HG03135 (cell line): ENCODE data around the gene ITGB3.
"Not testable (repeated sequence)": the region's sequence is repeated elsewhere in the genome, so short reads cannot be mapped to it uniquely, and the experiment has no call there.

Experiments
- ATAC-seq: cut with Tn5 transposase; IDR thresholded peaks from one replicate; pipeline ENCODE4 v1.9.1; 2021; ENCODE audit warnings: mild to moderate bottlenecking, moderate library complexity; ENCODE audit not compliant: unreplicated experiment

The ITGB3 gene

GRCh38 chr17:47253541-47254402, at the start of gene ITGB3:
ITGB3 (plus strand) TSS chr17:47253827; CDS start chr17:47253862, 35 bp downstream.
- peak; percentile 86 for ATAC-seq

GRCh38 chr17:47203984-47204721, 49.5 kb upstream of the ITGB3 start:
- ATAC-seq: no peak

GRCh38 chr17:47204722-47205418, 48.8 kb upstream of the ITGB3 start:
- peak; percentile 54 for ATAC-seq

- peak; percentile 47 for ATAC-seq
These were observed 48.1 kb upstream of the ITGB3 start for GRCh38 chr17:47205419-47205963.

GRCh38 chr17:47207143-47208067, 46.2 kb upstream of the ITGB3 start:
- no peak for ATAC-seq

- ATAC-seq: no peak
These were observed 44.7 kb upstream of the ITGB3 start, which contains the start of gene MYL4 for GRCh38 chr17:47208744-47209488. MYL4 (plus strand) TSS chr17:47209348; CDS start chr17:47209423, 75 bp downstream.

- no peak for ATAC-seq
These were observed 44.1 kb upstream of the ITGB3 start for GRCh38 chr17:47209499-47209898.

GRCh38 chr17:47210105-47210504, 43.5 kb upstream of the ITGB3 start:
- ATAC-seq: no peak

GRCh38 chr17:47210779-47211178, 42.8 kb upstream of the ITGB3 start:
- ATAC-seq: no peak

GRCh38 chr17:47212458-47212857, 41.2 kb upstream of the ITGB3 start:
- no peak for ATAC-seq

- no peak for ATAC-seq
These were observed 40.1 kb upstream of the ITGB3 start for GRCh38 chr17:47213540-47213939.

GRCh38 chr17:47214931-47215330, 38.7 kb upstream of the ITGB3 start:
- ATAC-seq: no peak

- not testable (repeated sequence) for ATAC-seq
These were observed 36.8 kb upstream of the ITGB3 start for GRCh38 chr17:47216821-47217220.

- ATAC-seq: not testable (repeated sequence)
These were observed 36.3 kb upstream of the ITGB3 start for GRCh38 chr17:47217279-47217678.

GRCh38 chr17:47218896-47219430, 34.7 kb upstream of the ITGB3 start:
- no peak for ATAC-seq

- no peak for ATAC-seq
These were observed 33.8 kb upstream of the ITGB3 start for GRCh38 chr17:47219621-47220475.

- ATAC-seq: no peak
These were observed 33.1 kb upstream of the ITGB3 start for GRCh38 chr17:47220531-47220999.

- no peak for ATAC-seq
These were observed 32.5 kb upstream of the ITGB3 start for GRCh38 chr17:47221154-47221553.
